Mesendoderm (in vitro differentiated cells): ENCODE results near the gene MRM2.

Experiments
- DNase-seq: peaks from one replicate; pipeline ENCODE4 v3.0.0; 2013
- H2AK5ac ChIP-seq: 2 replicates; pipeline ENCODE4 v1.6.1; 2013; ENCODE audit warnings: low read length, inconsistent platforms
- H2BK120ac ChIP-seq: 2 replicates; pipeline ENCODE4 v1.6.1; 2013; ENCODE audit warnings: low read depth, mild to moderate bottlenecking, low read length, moderate library complexity, mixed read lengths
- H2BK15ac ChIP-seq: replicated peaks from 2 replicates; pipeline ENCODE4 v1.6.1; 2013; ENCODE audit warnings: low read depth, mild to moderate bottlenecking, moderate library complexity
- H2BK5ac ChIP-seq: 2 replicates; pipeline ENCODE4 v1.6.1; 2013; ENCODE audit warnings: low read length, inconsistent platforms
- H3K18ac ChIP-seq: 2 replicates; pipeline ENCODE4 v1.6.1; 2013; ENCODE audit warnings: mild to moderate bottlenecking, low read length, mixed read lengths
- H3K23ac ChIP-seq: one replicate; pipeline ENCODE4 v1.6.1; 2013; ENCODE audit warnings: low read length
- H3K27ac ChIP-seq: 2 replicates; pipeline ENCODE4 v1.5.1; 2013; ENCODE audit warnings: low read depth, mild to moderate bottlenecking, inconsistent platforms, low read length, moderate library complexity
- H3K27me3 ChIP-seq: 2 replicates; pipeline ENCODE4 v1.6.1; 2013; ENCODE audit warnings: low read length, control low read depth, mild to moderate bottlenecking, inconsistent platforms; ENCODE audit not compliant: insufficient read depth, poor library complexity
- H3K36me3 ChIP-seq: 2 replicates; pipeline ENCODE4 v1.6.1; 2013; ENCODE audit warnings: low read length, inconsistent platforms; ENCODE audit not compliant: control insufficient read depth, insufficient read depth
- H3K4ac ChIP-seq: one replicate; pipeline ENCODE4 v1.6.1; 2013; ENCODE audit warnings: low read depth, mild to moderate bottlenecking, low read length, moderate library complexity
- H3K4me1 ChIP-seq: 2 replicates; pipeline ENCODE4 v1.6.1; 2013; ENCODE audit warnings: low read depth, low read length, inconsistent platforms; ENCODE audit not compliant: control insufficient read depth
- H3K4me2 ChIP-seq: 2 replicates; pipeline ENCODE4 v1.6.1; 2013; ENCODE audit warnings: low read length
- H3K4me3 ChIP-seq: 2 replicates; pipeline ENCODE4 v1.5.1; 2013; ENCODE audit warnings: mild to moderate bottlenecking, low read length
- H3K56ac ChIP-seq: one replicate; pipeline ENCODE4 v1.6.1; 2013; ENCODE audit warnings: low read length
- H3K79me1 ChIP-seq: 2 replicates; pipeline ENCODE4 v1.6.1; 2013; ENCODE audit warnings: low read length, inconsistent platforms
- H3K79me2 ChIP-seq: 2 replicates; pipeline ENCODE4 v1.6.1; 2013; ENCODE audit warnings: mild to moderate bottlenecking, low read length; ENCODE audit not compliant: control insufficient read depth, insufficient read depth
- H3K9ac ChIP-seq: 2 replicates; pipeline ENCODE4 v1.6.1; 2013; ENCODE audit warnings: low read length, inconsistent platforms
- H4K5ac ChIP-seq: one replicate; pipeline ENCODE4 v1.6.1; 2013; ENCODE audit warnings: low read length
- H4K8ac ChIP-seq: one replicate; pipeline ENCODE4 v1.6.1; 2013; ENCODE audit warnings: low read depth, mild to moderate bottlenecking, control low read depth, low read length, moderate library complexity
- WGBS: extraction: QIAGEN DNeasy Blood & Tissue Kit; methylation state at CpG from one replicate; pipeline ENCODE4 v1.1.7; 2013; ENCODE audit warnings: low lambda C conversion rate, missing lambda C conversion rate; ENCODE audit not compliant: insufficient coverage; ENCODE audit errors: extremely low coverage; 5-methylcytosine and 5-hydroxymethylcytosine counted together

The MRM2 gene

GRCh38 chr7:2225830-2226229 lies 16.2 kb downstream of the MRM2 start:
- Histone ChIP-seq H3K4me1 (no peaks in the 10 kb centered on the region), H3K36me3 (peaks cover 16% of the 10 kb centered on the region), H3K56ac (no peak overlapping the region), H3K9ac (no peak overlapping the region), H3K79me1 (peaks cover 19% of the 10 kb centered on the region), H3K27ac (no peak overlapping the region), H2BK15ac (no peak overlapping the region), H3K18ac (no peak overlapping the region), H3K79me2 (peaks cover 13% of the 10 kb centered on the region), H3K4ac (no peak overlapping the region), H3K4me2 (no peak overlapping the region), H2BK120ac (no peak overlapping the region), H3K27me3 (no peaks in the 10 kb centered on the region), H4K5ac (no peak overlapping the region), H2AK5ac (no peak overlapping the region), H3K23ac (no peak overlapping the region), H2BK5ac (no peak overlapping the region), H3K4me3 (no peak overlapping the region), H4K8ac (no peak overlapping the region)
- no CpG with 5 or more reads among the region's 13 CpGs for WGBS
- no peak for DNase-seq

GRCh38 chr7:2225336-2225735 lies 16.7 kb downstream of the MRM2 start:
- H3K4me3 ChIP-seq, result no peak overlapping the region
- no peaks in the 10 kb centered on the region for H3K4me1 ChIP-seq
- no peak overlapping the region for H3K4ac ChIP-seq
- no peak overlapping the region for H3K56ac ChIP-seq
- H3K18ac ChIP-seq, result no peak overlapping the region
- WGBS, result no CpG with 5 or more reads among the region's 14 CpGs
- H2BK15ac ChIP-seq, result no peak overlapping the region
- peaks cover 16% of the 10 kb centered on the region for H3K79me1 ChIP-seq
- no peak overlapping the region for H3K9ac ChIP-seq
- DNase-seq, result no peak
- no peak overlapping the region for H3K4me2 ChIP-seq
- H3K27me3 ChIP-seq, result no peaks in the 10 kb centered on the region
- no peak overlapping the region for H2BK5ac ChIP-seq
- no peak overlapping the region for H3K23ac ChIP-seq
- H2AK5ac ChIP-seq, result no peak overlapping the region
- H3K36me3 ChIP-seq, result peaks cover 17% of the 10 kb centered on the region
- no peak overlapping the region for H3K27ac ChIP-seq
- H4K5ac ChIP-seq, result no peak overlapping the region
- no peak overlapping the region for H2BK120ac ChIP-seq
- peaks cover 10% of the 10 kb centered on the region for H3K79me2 ChIP-seq
- no peak overlapping the region for H4K8ac ChIP-seq

- no peaks in the 10 kb centered on the region for H3K27me3 ChIP-seq
- H4K5ac ChIP-seq, result no peak overlapping the region
- no peak overlapping the region for H3K9ac ChIP-seq
- H2BK5ac ChIP-seq, result no peak overlapping the region
- peaks cover 16% of the 10 kb centered on the region for H3K79me1 ChIP-seq
- peaks cover 9% of the 10 kb centered on the region for H3K79me2 ChIP-seq
- H3K23ac ChIP-seq, result no peak overlapping the region
- no peak overlapping the region for H3K56ac ChIP-seq
- H2BK15ac ChIP-seq, result no peak overlapping the region
- no peak overlapping the region for H3K27ac ChIP-seq
- H3K4me1 ChIP-seq, result no peaks in the 10 kb centered on the region
- H3K18ac ChIP-seq, result no peak overlapping the region
- H3K4me2 ChIP-seq, result no peak overlapping the region
- H2AK5ac ChIP-seq, result no peak overlapping the region
- H2BK120ac ChIP-seq, result no peak overlapping the region
- H3K4ac ChIP-seq, result no peak overlapping the region
- H3K4me3 ChIP-seq, result no peak overlapping the region
- peaks cover 18% of the 10 kb centered on the region for H3K36me3 ChIP-seq
- WGBS, result no CpG with 5 or more reads among the region's 4 CpGs
- no peak overlapping the region for H4K8ac ChIP-seq
- DNase-seq, result no peak
These were observed 17.1 kb downstream of the MRM2 start for GRCh38 chr7:2224934-2225333.

GRCh38 chr7:2224491-2224928 lies 17.5 kb downstream of the MRM2 start:
- H3K79me2 ChIP-seq, result peaks cover 9% of the 10 kb centered on the region
- no peaks in the 10 kb centered on the region for H3K4me1 ChIP-seq
- H4K8ac ChIP-seq, result no peak overlapping the region
- H3K4me3 ChIP-seq, result no peak overlapping the region
- H2BK5ac ChIP-seq, result no peak overlapping the region
- DNase-seq, result no peak
- H3K36me3 ChIP-seq, result peaks cover 18% of the 10 kb centered on the region
- H3K4ac ChIP-seq, result no peak overlapping the region
- no peak overlapping the region for H3K9ac ChIP-seq
- no peak overlapping the region for H2BK15ac ChIP-seq
- H3K56ac ChIP-seq, result no peak overlapping the region
- no peak overlapping the region for H2AK5ac ChIP-seq
- WGBS, result no CpG with 5 or more reads among the region's 13 CpGs
- peaks cover 16% of the 10 kb centered on the region for H3K79me1 ChIP-seq
- H3K27ac ChIP-seq, result no peak overlapping the region
- H3K4me2 ChIP-seq, result no peak overlapping the region
- no peak overlapping the region for H2BK120ac ChIP-seq
- H4K5ac ChIP-seq, result no peak overlapping the region
- no peaks in the 10 kb centered on the region for H3K27me3 ChIP-seq
- no peak overlapping the region for H3K18ac ChIP-seq
- H3K23ac ChIP-seq, result no peak overlapping the region

GRCh38 chr7:2223321-2223720 lies 18.7 kb downstream of the MRM2 start:
- no peak overlapping the region for H4K8ac ChIP-seq
- H3K27me3 ChIP-seq, result no peaks in the 10 kb centered on the region
- H3K79me1 ChIP-seq, result peaks cover 14% of the 10 kb centered on the region
- H3K56ac ChIP-seq, result no peak overlapping the region
- DNase-seq, result no peak
- no peak overlapping the region for H3K4me3 ChIP-seq
- no peak overlapping the region for H2AK5ac ChIP-seq
- H3K18ac ChIP-seq, result no peak overlapping the region
- no peak overlapping the region for H2BK5ac ChIP-seq
- H3K9ac ChIP-seq, result no peak overlapping the region
- H2BK15ac ChIP-seq, result no peak overlapping the region
- H3K36me3 ChIP-seq, result peaks cover 15% of the 10 kb centered on the region
- H3K79me2 ChIP-seq, result peaks cover 7% of the 10 kb centered on the region
- WGBS, result no CpG with 5 or more reads among the region's 17 CpGs
- H3K4me1 ChIP-seq, result no peaks in the 10 kb centered on the region
- H3K4ac ChIP-seq, result no peak overlapping the region
- no peak overlapping the region for H3K4me2 ChIP-seq
- H2BK120ac ChIP-seq, result no peak overlapping the region
- H4K5ac ChIP-seq, result no peak overlapping the region
- no peak overlapping the region for H3K23ac ChIP-seq
- no peak overlapping the region for H3K27ac ChIP-seq

- Histone ChIP-seq H3K27me3 (no peaks in the 10 kb centered on the region), H2AK5ac (no peak overlapping the region), H3K23ac (no peak overlapping the region), H3K4ac (no peak overlapping the region), H4K5ac (no peak overlapping the region), H2BK120ac (no peak overlapping the region), H3K79me2 (peaks cover 6% of the 10 kb centered on the region), H3K9ac (no peak overlapping the region), H2BK5ac (no peak overlapping the region), H2BK15ac (no peak overlapping the region), H3K79me1 (peaks cover 12% of the 10 kb centered on the region), H3K27ac (no peak overlapping the region), H3K18ac (no peak overlapping the region), H3K56ac (no peak overlapping the region), H3K36me3 (peaks cover 17% of the 10 kb centered on the region), H4K8ac (no peak overlapping the region), H3K4me3 (no peak overlapping the region), H3K4me1 (no peaks in the 10 kb centered on the region), H3K4me2 (no peak overlapping the region)
- no CpG with 5 or more reads among the region's 22 CpGs for WGBS
- DNase-seq, result no peak
These were observed 19.5 kb downstream of the MRM2 start for GRCh38 chr7:2222516-2222915.
